Dermis blood vessel endothelial cell (primary cell): ENCODE results near the gene ANKDD1A. TPM values are rescaled to one million over a fixed set of nuclear protein-coding genes. Genes with fewer than 3 reads are reported as not detected.
A peak's percentile ranks its signal among the peaks of the same experiment; 100 is the strongest.

ENCODE experiments used
- DNase-seq: peaks from one replicate; pipeline ENCODE4 v3.0.0; 2010
- total RNA-seq: library from RNA; depleted of rRNA; stranded (reverse); fragments of >200 nt; gene quantifications from 2 replicates; pipeline ENCODE4 v1.2.3, GENCODE V29; 2014

Gene ANKDD1A
- 5.6 and 5.8 TPM in 2 replicates for total RNA-seq

DNA sequence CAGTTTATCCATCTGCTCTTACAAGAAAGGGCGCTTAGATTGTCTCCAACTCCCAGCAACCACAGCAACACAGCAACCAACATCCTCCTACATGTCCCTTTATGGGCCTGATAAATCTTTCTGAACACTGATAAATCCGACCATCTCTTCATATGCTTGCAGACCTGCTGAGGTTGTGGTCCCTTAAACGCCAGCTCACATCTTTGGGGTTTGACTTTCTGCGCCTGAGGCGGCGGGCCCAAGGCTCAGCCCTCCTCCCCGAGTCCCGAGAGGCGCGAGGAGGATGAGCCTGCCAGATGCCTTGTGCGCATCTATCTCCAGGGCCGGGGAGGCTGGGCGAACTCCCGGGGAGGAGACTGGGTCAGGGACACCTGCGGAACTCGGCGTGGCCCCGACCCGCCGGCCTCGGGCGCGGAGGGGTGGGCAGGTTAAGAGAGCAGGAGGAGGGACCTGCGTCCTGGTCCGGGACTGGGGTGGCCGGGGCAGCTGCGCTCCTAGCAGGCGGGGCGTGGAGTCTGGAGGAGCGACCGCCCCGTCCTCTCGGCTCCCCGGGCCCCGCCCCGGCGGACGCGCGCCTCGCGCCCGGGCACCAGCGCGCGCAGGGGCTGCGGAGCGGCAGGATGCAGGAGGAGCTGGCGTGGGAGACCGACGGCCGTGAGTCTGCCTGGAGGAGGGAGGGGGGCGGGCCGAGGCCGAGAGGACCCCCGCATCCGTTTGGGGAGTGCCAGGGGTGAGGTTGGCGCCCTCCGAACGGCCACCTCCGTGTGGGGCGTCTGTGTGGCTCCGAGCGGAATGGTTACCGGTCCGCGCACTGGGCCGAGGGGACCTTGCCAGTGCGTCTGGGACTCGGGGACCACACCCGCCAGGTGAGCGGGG lies at the start of gene ANKDD1A:
Gene ANKDD1A, plus strand, starts transcription at position 592 of the 876 bp plus-strand sequence. Its CDS starts 29 bp downstream, at position 621.
- DNase-seq: peak; percentile 66

DNA sequence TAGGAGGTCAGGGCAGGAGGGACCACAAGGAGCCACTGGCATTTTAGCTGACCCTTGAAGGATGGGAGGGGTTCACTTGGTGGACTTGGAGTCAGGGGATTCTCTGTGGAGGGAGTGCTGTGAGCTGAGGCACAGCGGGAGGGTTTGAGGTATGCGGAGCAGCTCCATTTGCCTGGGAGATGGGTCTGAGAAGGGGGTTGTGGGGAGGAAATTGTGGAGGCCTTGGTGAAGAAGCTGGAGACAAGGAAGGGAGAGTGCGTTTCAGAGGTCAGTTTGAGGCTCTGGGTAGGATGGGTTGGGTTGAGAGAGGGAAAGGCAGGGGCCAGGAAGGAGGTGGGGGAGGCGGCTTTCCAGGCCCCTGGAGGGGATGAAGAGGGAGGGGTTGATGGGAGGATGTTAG lies 49.7 kb upstream of the ANKDD1A start:
- DNase-seq: no peak

DNA sequence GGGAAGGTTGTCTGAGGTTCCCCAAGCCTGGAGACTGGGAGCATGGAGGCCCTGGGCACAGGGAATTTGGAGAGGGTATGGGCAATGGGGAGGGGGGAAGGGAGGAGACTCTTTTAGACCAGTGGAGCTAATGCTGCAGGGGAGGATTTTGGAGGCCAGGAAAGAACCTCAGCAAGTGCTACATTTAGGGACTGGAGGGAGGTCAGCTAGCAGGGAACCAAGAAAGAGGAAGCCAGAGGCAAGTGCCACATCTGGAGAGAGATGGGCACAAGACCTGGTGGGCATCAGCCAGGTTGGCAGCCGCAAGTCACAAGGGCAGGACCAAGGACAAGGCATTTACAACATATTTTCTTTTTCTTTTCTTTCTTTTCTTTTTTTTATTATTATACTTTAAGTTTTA lies 49.3 kb upstream of the ANKDD1A start:
- DNase-seq: no peak

DNA sequence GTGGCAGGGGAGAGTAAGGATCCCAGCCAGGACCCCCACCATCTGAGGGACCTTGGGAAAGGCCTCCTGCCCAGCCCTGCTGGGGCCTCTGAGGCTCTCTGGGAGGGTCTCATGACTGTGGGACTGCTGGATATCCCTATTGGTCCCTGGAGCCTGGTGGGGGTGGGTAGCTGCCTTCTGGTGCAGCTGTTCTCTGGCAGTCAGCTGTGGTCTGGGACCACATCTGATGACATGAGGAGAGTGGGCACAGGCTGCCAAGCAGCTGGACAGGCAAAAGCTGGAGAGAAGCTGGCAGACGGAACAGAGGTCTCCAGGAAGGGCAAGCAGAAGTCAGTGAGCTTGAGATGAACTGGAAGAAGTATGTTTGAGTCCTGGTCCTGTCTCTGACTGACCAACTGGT lies 47.6 kb upstream of the ANKDD1A start:
- DNase-seq: no peak

DNA sequence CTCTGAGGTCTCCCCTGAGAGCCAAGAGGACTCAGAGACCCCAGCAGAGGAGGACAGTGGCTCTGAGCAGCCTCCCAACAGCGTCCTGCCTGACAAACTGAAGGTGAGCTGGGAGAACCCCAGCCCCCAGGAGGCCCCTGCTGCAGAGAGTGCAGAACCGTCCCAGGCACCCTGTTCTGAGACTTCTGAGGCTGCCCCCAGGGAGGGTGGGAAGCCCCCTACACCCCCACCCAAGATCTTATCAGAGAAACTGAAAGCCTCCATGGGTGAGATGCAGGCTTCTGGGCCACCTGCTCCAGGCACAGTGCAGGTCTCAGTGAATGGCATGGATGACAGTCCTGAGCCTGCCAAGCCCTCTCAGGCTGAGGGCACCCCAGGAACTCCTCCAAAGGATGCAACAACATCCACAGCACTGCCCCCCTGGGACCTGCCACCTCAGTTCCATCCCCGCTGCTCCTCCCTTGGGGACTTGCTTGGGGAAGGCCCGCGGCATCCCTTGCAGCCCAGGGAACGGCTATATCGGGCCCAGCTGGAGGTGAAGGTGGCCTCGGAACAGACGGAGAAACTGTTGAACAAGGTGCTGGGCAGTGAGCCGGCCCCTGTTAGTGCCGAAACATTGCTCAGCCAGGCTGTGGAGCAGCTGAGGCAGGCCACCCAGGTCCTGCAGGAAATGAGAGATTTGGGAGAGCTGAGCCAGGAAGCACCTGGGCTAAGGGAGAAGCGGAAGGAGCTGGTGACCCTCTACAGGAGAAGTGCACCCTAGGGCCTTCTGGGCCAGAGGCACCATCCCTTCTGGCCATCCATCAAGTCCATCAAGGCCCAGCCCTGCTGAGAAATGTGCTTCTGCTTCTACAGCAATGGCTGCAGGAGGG lies 46.3 kb upstream of the ANKDD1A start:
- peak; percentile 49 for DNase-seq

DNA sequence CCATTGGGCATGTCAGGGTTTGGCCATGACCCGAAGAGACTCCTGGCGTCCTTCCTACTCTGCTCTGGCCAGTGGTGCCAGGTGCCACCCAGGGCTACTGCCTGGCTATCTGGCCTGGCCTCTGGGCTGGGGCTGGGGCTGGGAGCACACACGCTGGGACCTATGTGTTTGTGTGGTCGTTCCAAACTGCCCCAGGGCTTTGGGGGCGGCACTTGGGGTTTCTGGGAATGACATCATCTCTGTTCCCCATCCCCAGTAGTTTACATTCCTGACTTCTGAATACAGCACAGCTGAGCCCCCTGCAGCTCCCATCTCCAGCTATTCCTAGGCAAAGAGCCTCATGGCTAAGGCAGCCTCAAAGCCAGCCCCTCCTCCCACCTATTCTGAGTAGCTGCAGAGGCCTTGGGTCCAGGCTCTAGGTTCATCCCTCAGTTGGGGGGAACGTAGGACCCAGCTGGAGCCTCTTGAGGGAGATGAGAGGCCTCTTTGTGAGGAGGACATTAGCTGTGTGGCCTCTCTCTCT lies 45.6 kb upstream of the ANKDD1A start:
- DNase-seq: no peak

DNA sequence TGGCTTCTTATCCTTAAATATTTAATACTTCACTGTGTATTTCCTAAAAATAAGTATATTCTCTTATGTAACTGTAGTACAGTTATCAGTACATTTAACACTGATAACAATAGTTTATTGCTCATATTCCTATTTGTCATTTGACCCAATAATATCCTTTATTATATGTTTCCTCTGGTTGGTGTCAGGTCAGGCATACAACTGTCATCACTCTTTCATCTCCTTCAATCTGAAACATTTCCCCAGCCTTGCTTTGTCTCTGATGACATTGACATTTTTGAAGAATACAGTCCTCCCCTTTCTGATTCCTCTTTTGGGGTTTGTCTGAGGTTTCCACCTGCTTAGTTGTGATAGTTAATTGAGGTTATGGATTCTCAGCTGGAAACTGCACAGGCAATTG lies 42.2 kb upstream of the ANKDD1A start:
- no peak for DNase-seq

DNA sequence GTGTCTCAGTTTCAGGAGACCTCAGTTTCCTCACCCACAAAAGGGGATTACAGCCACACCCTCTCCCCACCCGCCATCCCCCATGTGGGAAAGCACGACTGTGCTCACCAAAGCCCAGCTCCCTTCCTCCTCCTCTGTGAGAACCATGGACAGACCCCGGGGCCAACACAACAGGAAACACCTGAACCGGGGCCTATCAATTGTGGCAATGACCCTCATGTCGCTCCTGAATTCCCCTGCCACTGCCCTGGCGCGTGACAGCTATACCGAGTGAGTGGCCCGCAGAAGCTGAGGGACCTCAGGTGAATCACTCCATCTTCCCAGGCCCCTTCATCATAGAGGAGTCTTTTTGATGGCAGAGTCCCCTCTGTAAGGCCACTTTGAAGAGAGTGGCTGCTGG lies 41.3 kb upstream of the ANKDD1A start:
- peak; percentile 85 for DNase-seq

DNA sequence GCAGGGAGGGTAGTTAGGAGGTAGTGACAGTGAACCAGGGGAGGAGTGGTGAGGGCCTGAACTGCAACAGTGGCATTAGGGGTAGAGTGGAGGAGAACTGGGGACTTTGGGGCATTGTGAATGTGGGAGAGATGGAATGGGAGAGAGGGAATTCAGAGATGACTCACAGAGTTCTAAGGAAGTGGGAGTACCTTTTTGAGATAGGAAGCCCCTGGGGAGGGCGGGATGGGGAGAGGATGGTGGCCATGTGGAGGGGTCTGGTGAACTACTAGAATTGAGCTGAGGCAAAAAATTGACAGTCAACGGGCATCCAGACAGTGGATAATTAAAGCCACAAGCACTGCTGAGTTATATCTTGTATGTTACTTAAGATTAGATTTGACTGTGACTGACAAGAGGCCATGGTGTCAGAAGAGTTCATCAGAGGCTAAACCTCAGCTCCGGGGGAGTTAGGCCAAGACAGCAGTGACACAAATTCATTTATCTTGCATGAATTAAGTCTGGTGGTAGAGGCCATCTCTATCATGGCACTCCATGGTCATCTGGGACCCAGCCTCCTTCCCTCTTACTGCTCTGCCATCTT lies 36.0 kb upstream of the ANKDD1A start:
- no peak for DNase-seq

DNA sequence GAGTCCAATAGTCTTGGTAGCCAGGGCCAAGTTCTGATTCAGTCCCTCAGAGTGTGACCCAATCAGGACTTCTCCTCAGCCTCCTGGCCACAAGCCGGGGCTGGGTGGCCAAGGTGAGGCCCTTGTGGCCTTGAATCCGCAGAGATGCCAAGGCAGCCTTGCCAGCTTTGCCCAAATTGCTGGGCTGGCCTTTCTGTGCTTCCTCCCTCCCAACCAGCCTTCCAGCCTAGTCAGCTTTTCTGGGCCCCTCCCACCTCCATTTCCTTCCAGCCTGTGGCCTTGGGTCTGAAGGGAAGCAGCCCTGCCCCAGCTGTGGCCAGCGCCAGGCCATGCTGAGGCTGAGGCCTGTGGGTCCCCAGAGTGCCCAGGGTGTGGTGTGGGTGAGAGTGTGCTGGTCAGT lies 34.3 kb upstream of the ANKDD1A start:
- peak; percentile 75 for DNase-seq

DNA sequence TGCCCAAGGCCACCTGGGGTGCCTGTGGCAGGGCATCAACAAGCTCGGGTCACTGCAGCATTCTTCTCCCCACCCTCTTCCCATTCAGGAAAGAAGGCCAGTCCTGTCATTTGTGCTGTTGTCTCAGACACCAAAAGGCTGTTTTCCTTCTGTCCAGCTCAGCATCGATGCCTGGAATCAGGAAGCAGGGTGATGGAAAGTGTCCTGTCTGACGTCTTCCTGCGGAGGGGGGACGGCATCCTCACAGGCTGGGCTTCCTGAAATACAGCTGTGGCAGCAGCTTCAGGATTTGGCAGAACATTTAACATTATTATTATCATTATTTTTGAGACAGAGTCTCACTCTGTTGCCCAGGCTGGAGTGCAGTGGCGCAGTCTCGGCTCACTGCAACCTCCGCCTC lies 33.0 kb upstream of the ANKDD1A start:
- DNase-seq: peak; percentile 72

DNA sequence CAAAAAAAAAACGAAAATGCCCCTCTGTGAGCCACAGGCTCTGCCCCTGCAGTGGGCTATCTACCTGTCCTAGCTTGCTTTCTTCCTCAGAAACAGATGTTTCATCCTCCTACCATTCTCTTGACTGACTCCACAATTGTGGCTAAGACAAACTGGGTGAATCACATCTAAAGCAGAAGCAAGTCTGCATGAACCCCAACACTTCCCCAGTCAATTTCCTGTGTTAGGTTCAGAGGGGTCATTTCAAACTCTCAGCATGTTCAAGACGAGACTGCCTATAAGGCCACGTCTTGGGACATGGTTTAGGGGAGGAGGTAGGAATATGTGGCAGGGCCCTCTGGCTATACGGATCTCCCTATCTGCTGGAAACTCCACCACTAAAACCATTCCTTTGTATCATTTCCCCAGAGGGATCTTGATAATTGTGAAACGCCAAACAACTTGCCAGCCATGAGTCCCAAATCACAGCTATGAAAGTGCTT lies 28.6 kb upstream of the ANKDD1A start:
- DNase-seq: no peak

DNA sequence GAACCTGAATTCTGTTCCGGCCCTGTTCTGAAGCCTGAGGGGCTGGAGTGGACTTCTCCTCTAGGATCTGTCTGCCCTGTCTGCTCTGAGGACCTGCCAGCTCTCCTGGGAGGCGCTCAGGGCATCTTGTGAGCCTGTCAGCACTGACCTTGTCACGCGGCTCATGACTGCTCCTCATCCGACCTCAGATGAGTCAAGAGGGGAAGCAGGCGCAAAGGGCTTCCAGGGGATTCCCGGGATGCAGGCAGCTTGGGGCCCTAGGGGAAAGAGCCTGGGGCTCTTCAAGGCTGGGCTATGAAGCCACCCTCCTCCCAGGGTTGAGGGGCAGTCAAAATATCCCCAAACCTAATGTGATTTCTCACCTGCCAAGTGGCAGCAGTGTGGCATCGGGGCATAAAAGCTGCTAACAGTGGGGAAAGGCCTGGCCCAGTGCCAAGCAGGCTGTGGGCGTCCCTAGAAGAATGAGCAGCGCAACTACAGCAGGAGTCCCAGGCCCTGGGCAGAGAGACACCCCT lies 27.6 kb upstream of the ANKDD1A start:
- peak; percentile 95 for DNase-seq

DNA sequence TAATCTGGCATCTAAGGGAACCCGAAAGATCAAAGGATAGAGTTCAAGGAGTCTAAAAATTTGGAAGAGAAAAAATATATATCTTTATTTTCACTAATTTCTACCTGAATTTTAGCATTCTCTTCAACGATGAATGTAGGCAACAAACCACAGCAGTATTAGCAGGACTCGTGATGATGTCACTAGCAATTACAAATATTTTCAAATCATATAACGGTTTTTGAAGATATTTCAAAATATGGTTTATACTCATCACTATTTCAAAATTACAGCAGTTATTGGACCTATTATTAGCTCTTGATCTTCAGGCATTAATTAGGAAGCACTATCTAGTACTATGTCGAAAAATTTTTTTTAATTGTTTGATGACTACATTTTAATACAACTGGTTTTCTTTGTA lies 27.0 kb upstream of the ANKDD1A start:
- no peak for DNase-seq

DNA sequence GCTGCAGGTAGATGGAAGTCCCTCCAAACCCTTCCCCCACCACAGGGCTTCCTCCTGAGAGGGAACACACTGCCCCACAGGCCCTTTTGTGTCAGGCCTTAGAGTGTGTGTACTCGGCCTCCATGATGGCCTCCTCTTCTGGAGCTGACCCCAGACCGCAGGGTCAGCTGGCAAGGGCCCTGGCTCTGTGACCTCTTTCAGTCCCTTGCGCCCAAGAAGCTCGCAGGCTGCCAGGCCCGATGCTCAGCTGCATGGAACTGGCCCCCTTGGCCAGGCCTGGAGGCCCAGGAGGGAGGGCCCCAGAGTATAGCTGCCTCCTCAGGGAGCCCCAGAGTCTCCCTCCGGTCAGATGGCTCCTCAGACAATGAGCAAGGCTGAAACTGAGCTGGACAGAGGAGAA lies 23.4 kb upstream of the ANKDD1A start:
- DNase-seq: no peak

DNA sequence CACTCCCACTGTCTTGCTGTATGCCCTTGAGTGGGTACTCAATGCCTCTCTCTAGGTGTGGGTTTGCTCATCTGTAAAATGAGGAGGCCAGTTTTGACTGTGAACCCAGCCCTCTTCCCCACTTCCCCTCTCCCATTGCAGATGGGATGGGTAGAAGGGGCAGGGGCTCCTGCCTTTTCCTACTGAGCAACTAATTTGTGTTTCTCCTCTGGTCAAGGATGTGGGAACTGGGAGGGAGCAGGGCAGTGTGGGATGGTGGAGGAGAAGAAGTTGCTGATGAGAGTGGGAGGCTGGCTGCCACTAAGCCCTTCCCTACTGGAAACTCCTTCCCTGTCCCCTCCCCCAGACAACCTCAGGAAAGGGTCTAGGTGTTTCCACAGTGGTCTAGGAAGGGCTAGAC lies 20.1 kb upstream of the ANKDD1A start:
- no peak for DNase-seq

DNA sequence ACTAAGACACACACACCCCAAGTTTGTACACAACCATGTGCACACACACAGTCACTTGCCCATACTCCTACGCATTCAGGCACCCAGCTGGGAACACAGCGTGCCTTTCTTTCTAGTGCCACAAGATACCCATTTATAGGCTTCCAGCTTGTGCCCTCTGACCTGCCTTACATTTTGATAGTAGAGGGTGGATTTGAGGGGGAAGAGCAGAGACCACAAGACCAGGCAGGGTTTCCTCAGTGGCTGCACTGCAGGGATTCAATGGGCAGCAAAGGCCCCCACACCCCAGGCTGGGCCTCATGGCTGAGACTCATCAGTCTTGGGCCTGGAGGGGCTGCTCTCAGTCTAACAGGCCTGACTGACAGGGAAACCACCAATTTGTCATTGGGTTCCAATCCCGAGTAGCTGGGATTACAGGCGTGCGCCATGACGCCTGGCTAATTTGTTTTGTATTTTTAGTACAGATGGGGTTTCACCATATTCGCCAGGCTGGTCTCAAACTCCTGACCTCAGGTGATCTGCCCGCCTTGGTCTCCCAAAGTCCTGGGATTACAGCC lies 18.8 kb upstream of the ANKDD1A start:
- DNase-seq: no peak

DNA sequence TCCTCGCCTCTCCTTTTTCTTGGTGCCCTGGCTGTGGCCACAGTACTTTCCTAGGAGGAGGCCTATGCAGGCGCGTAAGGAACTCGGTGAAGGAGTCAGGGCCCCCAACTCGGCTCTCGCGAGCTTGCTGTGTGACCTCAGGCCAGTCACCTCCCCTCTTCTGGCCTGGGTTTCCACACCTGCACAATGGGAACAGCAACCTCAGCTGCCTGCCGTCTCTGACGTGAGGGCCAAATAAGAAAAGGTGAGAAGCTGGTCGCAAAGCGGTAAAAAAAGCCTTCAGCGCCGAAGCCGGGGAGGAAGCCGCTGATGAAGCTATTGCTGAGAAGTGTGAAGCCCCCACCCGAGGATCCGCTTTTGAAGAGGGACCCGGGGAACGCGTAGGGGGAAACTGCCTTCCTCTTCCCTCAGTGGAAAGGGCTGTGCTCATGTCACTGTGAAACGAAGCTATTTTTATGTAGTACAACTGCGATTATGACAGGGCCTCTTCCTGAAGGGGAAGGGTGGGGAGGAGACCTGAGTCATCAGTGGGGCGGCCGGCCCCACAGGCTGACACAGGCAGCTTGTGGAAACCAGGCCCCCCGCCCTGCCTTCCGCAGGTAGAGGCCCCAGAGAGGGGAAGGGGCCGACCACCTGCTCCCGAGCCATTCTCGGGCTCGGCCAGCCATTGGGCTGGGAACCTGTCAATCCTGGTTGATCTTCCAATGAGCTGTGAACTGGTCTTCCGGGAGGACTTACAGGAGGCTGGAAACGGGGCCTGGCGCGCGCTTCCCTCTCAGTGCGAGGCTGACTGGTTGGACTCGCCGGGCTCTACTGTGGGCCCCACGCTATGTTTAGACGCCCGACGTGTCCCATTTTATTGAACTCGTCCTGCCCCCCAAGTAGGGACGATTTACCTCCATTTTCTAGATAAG lies 18.0 kb upstream of the ANKDD1A start:
- DNase-seq: peak; percentile 99

DNA sequence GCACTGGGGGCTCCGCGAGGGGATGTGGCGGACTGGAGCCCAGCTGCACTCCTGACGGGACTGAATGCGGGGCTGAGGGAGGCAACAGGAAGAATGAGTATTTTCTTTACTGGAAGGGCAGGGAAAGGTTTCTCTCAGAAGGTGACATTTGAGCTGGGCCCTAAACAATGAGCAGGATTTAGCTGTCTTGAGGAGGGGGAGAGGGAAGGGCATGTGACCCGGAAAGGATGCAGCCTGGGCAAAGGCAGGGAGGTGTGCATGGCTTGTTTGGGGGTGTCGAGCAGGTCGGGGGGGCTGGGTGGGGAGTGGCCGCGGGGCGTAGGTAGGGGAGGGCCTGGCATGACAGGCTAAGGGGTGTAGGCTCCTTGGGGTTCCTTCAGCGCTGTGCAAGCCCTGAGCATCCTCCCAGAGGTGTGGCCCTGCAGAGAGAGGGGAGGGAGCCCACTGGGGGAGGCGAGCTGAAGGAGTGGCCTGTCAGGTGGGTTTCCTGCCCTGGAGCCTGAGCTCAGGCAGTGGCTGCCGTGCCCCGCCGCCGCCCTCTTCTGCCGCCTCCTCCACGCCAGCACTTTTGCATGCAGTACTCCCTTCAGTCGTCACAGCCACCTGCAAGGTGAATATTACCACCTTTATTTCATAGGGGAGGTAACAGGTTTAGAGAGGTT lies 17.2 kb upstream of the ANKDD1A start:
- no peak for DNase-seq

DNA sequence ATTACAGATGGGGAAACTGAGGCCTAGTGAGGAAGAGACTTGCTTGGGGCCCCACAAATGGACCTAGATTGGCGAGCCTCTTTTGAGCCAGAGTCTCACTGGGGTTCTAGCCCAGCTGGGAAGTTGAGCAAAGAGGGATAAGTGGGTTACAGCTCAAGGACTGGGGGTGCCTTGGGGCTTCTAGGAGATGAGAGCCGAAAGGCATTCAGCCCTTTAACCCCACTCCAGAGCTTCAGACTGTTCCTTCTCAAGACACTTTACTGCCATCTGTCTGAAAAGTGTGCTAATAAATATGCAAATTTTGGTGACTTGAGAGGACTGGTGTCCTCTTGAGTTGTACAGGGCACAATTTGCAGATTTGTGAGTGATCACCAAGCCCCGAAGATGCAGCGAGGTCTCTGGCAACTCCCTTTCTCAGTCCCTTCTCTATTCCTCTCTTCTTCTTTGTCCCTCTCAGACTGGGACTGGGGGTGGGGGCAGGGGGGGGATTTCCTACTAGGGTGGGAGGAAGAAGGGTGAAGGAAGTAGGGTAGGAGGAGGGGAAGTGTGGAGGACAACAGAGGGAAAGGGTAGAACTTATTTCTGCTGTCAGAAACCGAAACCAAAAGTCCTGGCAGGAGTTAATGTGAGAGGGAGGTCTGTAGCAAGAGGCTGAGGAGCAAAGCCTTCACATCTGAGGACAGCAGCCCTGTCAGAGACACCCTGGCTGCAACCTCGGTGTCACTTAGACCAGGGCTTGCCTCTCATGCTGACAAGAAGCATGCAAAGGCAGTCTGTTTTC lies 16.2 kb upstream of the ANKDD1A start:
- peak; percentile 49 for DNase-seq
